ENCODE data around the gene ALDH3B2.

- TF ChIP-seq CTCF (IDR thresholded peaks at IDR 0.05 in 8 of 11, conservative IDR thresholded peaks at IDR 0.05 in 3 of 11) (peak in 9 of 11 experiments; percentile 14 to 70 (median 37)), POLR2AphosphoS5 (IDR thresholded peaks at IDR 0.05) (no peak), POLR2A (IDR thresholded peaks at IDR 0.05) (no peak)
Measured at GRCh38 chr11:67614730-67615714, 59.4 kb downstream of the ALDH3B2 start.
